H1 (cell line): Measurements from ENCODE around the gene ANKRD31. TPM values are rescaled to one million over a fixed set of nuclear protein-coding genes. Genes with fewer than 3 reads are reported as not detected.

Experiments
- CBX5 ChIP-seq: fragments of 300-800, 300-1000 bp; sonication (generic); IDR thresholded peaks from 2 replicates; pipeline ENCODE4 v1.7.1; 2016; ENCODE audit warnings: antibody characterized with exemption, low read length, low read depth
- JUND ChIP-seq: IDR thresholded peaks from 2 replicates; pipeline ENCODE4 v1.6.1; 2011; ENCODE audit warnings: mild to moderate bottlenecking, improper control_type of control experiment, low read length
- KDM5A ChIP-seq: fragments of 200-600 bp; IDR thresholded peaks from 2 replicates; pipeline ENCODE4 v1.7.1; 2012; ENCODE audit warnings: mild to moderate bottlenecking, low read length, inconsistent platforms, mixed read lengths
- POLR2AphosphoS5 ChIP-seq: IDR thresholded peaks from 2 replicates; pipeline ENCODE4 v1.6.1; 2011; ENCODE audit warnings: low read depth, low read length
- SAP30 ChIP-seq: fragments of 300-600 bp; sonication (generic); IDR thresholded peaks from 2 replicates; pipeline ENCODE4 v1.7.1; 2012; ENCODE audit warnings: low read length, moderate library complexity, mild to moderate bottlenecking, inconsistent platforms; ENCODE audit not compliant: insufficient read depth, insufficient replicate concordance
- polyA plus RNA-seq, 7 experiments: library from polyadenylated mRNA; depleted of rRNA in 3 of 7; stranded (reverse) in 5 of 7; unstranded in 2 of 7; fragments of >200 nt in 5 of 7; fragments of 200-250 nt in 2 of 7; gene quantifications; 1 replicate in 5 of 7; 2 replicates in 1 of 7; 4 replicates in 1 of 7; pipeline versions ENCODE4 v1.2.1 to v1.2.3, GENCODE V29; 2011 to 2013; ENCODE audit warnings: missing spikeins in 2 of 7, mixed read lengths in 2 of 7
- total RNA-seq: library from RNA; stranded (reverse); fragmentation: NEBNext Ultra II Directional; extraction: Animal tissue kit (Norgen Biotek cat#: 25700); gene quantifications from 2 replicates; pipeline ENCODE4 v1.2.1, GENCODE V29; 2021

ANKRD31 gene
- total and polyA plus RNA-seq, 2 of the 8 experiments (the other 6 are each of a cell fraction or from before 2014, with no cell fraction given) = 0.05 to 0.06 TPM

GRCh38 chr5:75089137-75089536, 147.5 kb downstream of the ANKRD31 start (continued):
- TF ChIP-seq JUND = no peak
- TF ChIP-seq SAP30 = no peak
- no peak for TF ChIP-seq KDM5A
- TF ChIP-seq POLR2AphosphoS5 = no peak
- TF ChIP-seq CBX5 = no peak
